ENCODE data around the gene AQR.

- TF ChIP-seq CTCF (IDR thresholded peaks at IDR 0.05) = no peak
- no peak for TF ChIP-seq POLR2A (IDR thresholded peaks at IDR 0.05)
These were observed 155.9 kb downstream of the AQR start for GRCh38 chr15:34813446-34814190.

All from esophagus squamous epithelium (tissue), 4 donors.